Activated CD8-positive, alpha-beta memory T cell treated with anti-CD3 and anti-CD28 coated beads, Interleukin-2, amount 50 U/mL, for 48 hours (primary cell): ENCODE measurements around the gene CLEC1A.

ENCODE experiments used
- DNase-seq: peaks from one replicate; pipeline ENCODE4 v3.0.0-alpha.2; 2020

Gene CLEC1A

DNA sequence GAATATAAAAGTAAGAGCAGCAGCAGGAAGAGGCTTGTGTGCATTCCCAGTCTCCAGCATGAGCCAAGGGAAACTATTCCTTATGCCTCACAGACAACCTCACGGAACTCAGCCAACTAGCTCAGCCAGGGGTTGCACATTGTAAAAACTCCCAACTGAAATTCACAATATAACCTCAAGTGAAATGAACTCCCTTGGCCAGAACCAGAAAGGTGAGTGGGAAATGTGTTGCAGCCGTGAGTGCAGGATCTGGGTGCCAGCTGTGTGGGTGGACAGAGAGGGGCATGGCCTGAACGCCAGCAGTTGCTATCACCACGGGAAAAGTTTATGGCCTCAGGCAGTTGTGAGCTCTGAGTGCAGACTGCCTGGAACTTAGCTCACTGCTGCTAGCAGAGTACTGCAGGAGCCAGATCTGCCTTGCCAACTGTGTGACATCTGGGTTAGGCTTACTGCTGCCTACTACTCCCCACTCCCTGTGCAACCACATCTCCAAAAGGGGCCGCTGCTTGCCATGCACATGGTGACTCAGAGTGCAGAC is 2.3 kb upstream of the CLEC1A start:
- no peak for DNase-seq

DNA sequence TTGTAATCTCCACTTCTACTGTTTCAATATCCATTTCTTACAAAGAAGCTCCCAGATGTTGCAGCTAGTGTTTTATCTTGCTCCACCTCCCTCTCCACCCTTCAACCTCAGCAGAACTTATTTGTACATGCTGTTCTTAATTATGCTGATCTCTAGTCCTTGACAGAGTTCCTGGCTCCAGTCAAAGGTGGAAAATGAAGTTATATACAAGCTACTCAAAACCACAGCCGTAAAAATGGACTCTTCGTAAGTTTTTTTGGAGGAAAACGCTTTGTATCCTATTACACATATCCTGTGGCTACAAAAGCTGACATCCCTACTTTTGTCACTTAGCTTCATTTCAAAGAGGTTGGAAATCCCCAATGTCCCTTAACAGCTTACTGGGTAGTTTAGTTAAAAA is 1.3 kb downstream of the CLEC1A start:
- DNase-seq: no peak

- DNase-seq: no peak
Measured at GRCh38 chr12:10095971-10096370, 2.8 kb downstream of the CLEC1A start.

GRCh38 chr12:10094646-10095395 is 4.0 kb downstream of the CLEC1A start:
- no peak for DNase-seq

DNA sequence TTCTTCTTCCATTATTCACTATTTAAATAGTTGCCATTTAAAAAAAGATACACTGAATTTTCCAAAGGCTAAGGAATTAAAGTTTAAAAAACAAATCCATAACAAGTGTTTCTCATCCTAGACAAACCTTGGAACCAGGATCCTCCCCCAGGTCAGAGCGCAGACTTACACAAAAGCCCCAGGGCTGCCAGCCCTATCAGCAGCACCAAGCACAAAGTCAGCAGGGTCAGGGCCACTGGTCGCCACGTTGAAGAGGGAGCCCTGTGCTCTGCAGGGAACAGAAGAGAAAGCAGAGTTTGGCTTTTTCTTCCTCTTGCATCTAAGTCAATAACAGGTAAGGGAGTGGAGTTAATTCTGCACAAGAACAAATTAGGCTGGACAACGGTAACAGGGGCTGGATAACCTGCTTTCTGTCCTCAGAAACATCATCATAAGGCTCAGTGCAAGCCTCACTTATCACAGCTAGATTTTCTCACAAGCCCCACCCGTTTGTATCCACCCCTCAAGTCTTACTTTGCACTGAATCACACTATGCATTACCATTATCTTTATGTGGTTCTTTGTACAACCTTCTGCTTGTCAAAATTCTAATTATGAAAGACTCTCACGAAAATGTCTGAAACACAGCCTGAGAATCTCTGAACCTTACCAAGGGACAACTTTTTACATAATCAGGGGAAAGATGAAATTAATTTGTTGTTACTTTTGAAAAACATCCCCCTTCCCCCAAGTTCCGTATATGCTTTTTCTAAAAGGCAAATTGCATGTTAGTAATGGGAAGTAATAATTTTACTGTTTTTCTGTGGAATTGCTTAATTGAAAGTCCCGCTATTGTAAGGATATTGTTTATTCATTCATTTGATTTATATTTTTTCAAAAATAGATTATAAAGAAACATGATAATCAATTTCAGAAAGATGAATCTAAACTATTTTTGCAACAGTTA is 9.6 kb downstream of the CLEC1A start:
- DNase-seq: no peak

DNA sequence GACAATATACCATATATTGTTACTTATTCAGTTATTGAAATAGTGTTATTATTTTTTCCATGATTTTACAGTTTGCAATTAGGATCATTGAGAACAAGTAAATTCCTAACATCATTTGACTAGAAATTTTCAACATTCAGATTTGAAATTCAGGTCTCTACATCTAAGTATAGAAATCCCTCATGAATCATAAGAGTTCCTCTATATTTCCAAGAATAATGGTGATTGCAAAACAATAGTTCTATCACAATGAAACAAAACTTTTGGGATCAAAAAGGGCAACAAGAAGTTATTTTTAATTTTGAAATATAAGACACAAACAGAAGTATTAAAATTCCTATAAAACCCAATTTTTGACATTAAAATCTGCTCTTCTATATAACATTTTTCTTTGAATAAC is 10.8 kb downstream of the CLEC1A start:
- no peak for DNase-seq

- DNase-seq: no peak
Measured at GRCh38 chr12:10086387-10086786, 12.4 kb downstream of the CLEC1A start.

GRCh38 chr12:10084733-10085132 is 14.1 kb downstream of the CLEC1A start:
- DNase-seq: no peak

DNA sequence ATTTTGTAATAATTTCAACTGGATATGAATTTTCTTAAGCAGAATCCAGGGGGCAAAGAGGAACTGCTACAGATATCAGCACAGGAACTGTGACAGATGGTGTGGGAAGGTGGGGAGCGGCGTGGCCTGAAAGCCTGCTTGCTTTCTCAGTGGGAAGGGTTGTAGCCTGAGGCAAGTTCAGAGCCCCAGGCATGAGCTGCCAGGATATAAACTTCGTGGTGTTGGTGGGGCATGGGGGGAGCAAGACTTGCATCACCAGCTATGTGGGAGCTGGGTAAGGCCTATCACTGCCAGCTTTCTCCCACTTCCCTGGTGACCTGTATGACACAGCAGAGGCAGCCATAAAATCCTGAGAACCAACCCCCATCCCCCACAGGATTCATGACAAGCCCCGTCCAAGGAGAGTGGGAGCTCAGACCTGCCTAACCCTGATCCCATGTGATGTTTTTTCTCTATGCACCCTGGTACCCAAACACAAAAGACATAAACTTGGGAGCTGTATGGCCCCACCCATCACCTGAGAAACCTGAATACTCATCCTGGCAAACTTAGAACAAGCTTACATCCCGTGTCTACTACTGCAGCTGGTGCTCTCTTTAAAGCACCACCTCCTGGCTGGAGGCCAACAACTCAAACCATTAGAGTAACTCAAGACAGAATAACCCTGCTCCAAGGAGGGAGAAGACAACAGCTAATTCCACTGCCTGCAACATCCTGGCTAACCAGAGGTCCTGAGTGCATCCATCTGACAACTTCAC is 16.5 kb downstream of the CLEC1A start:
- DNase-seq: no peak

DNA sequence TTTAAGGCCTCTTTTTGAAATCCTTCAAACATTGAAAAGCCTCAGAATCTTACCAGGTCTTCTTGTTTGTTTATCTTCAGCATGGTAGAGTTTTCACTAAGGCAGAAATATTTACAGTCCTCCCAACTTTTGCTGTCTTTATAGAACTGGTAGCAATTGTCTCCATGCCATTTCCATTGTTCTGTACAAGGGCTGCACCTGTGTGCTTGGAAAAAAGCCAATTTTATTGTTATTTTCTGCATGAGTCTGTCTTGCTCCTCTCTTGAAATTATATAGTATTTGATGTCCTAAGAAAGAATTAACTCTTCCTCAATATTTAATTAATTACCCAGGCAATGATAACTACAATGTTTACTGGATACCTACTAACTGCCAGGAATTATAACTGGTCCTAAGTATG is 23.3 kb downstream of the CLEC1A start:
- no peak for DNase-seq

GRCh38 chr12:10073261-10073660 is 25.5 kb downstream of the CLEC1A start:
- no peak for DNase-seq

GRCh38 chr12:10072131-10072530 is 26.7 kb downstream of the CLEC1A start:
- no peak for DNase-seq

DNA sequence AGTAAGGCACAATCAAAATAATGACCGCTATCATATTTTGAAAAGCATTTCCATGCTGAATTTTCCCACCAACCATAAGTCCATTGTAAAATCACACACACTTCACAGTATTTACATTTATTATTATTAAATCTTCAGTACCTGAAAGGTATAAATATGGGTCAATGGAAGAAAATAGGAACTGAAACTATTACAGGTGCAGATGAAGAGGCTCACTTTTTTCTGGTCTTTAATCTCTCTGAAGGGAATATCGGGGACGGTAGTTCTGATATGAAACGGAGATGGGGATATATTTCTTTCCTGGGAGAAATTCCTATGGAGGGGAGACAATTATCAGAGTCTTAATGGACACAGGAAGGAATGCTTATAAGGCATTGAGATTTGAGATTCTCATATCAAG is 28.4 kb downstream of the CLEC1A start:
- no peak for DNase-seq

GRCh38 chr12:10069976-10070375 is 28.8 kb downstream of the CLEC1A start:
- no peak for DNase-seq

DNA sequence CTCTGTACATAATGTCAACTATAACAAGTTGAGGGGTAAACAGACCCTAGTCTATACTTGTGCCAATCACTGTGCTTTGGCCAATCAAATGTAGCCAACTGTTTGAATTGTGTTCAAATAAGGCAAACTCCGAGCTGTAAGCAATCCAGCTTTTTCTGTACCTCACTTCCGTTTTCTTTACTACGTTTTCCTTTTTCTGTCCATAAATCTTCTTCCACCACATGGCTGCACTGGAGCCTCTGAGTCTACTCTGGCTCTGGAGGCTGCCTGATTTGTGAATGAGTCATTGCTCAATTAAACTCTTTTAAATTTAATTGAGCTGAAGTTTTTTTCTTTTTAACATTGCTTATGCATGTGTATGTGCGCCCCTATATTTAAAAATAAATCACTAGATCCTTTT is 29.7 kb downstream of the CLEC1A start:
- DNase-seq: no peak

- no peak for DNase-seq
Measured at GRCh38 chr12:10068644-10069043, 30.1 kb downstream of the CLEC1A start.

GRCh38 chr12:10067942-10068341 is 30.8 kb downstream of the CLEC1A start:
- no peak for DNase-seq

DNA sequence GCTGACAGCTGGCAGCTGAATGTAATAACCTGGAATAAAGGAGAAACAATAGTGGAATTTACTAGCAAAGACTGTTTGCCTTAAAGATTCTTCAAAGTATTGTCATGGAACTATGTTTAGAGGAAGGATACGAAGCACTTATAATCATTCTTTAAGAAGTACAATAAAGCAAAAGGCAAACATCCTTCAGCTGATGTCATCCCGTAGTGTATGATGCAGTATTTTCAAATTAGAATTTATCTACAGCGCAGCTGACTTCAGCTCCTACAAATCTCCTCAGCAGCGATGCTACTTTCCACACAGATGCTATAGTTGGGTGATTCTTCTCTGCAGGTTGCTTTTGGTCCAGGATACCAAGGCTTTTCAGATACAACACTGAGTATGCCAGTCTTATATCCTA is 31.5 kb downstream of the CLEC1A start:
- DNase-seq: no peak

DNA sequence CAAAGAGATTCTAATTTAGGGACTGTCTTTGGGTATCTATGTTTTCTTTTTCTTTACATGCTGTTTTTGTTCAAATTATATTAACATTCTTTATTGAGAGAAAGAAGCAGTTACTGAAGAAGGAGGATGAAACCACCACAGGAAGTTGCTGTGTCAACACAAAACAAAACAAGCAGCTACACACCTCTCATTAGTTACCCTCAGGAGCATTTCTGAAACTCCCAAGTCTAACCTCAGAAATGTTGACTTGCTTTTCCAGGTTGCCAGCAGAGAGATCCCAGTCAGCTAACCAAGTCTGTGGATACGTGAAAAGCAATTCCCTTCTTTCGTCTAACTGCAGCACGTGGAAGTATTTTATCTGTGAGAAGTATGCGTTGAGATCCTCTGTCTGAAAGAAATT is 33.5 kb downstream of the CLEC1A start:
- DNase-seq: no peak

- no peak for DNase-seq
Measured at GRCh38 chr12:10058387-10058786, 40.4 kb downstream of the CLEC1A start.

DNA sequence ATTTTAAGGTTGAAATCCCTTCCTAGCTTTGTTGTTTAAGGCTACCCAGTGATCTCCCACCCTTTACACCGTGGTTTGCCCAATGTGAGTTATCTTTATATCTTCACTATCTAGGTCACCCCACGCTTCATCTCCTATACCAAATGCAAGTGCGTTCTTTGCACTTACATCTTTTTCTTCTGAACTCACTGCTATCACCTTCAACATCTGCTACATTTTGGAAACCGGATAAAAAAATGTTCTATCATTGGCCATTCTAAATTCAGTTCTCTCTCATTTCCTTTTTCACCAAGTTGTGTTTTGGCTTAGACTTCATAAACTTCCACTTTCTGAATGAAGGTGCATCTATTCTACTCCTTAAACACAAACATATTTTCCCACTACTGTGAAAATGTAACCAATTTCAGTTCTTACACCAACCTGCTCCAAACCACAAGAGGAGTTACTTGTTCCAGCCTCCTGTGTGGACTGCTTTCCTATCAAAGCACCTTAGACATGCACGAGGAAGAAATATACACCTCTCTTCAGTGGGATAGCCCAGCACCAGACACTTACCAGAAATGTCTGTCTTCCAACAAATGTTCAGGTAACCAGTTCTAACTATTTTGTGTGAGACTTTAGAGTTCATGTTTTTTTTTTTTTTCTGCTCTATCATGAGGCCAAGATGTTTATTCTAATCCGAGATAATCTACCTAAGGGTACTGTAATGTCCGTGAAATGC is 46.4 kb downstream of the CLEC1A start:
- DNase-seq: no peak

DNA sequence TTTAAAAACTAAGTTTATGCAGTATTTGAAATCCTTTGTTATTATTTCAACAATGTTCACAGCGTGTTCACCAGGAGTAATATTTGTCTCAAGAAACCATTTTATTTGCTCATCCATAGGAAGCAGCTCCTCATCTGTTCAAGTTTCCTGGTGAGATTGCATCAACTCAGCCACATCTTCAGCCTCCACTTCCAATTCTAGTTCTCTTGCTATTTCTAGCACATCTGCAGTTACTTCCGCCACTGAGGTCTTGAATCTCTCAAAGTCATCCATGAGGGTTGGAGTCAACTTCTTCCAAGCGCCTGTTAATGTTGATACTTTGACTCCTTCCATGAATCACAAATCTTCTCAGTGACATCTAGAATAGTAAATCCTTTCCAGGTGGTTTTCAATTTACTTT is 50.3 kb downstream of the CLEC1A start:
- DNase-seq: no peak

DNA sequence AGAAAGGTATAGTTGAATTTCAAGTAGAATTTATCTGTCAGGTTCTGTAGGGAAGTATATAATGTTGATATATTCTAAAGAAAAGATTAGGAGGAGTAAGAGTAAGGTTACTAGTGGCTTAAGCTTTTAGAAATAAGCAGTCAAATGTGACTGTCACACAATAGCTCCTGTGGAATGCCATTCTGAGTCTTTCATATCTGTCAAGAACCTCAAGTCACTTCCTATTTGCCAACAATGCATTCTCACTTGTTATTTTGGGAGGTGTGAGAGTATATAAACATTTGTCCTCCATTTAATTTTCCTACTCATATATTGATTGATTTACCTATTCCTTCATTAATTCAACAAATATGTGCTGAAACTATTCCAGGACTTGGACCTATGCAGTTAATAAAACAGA is 56.6 kb downstream of the CLEC1A start:
- no peak for DNase-seq
